NCI-H2029 treated with DMSO at 0.1 percent for 48 hours (cell line): ENCODE data around the gene SMC2.

Experiments used
- DNase-seq: peaks from one replicate; lab custom pipeline; 2025; lab: John Stamatoyannopoulos, UW

The SMC2 gene

DNA sequence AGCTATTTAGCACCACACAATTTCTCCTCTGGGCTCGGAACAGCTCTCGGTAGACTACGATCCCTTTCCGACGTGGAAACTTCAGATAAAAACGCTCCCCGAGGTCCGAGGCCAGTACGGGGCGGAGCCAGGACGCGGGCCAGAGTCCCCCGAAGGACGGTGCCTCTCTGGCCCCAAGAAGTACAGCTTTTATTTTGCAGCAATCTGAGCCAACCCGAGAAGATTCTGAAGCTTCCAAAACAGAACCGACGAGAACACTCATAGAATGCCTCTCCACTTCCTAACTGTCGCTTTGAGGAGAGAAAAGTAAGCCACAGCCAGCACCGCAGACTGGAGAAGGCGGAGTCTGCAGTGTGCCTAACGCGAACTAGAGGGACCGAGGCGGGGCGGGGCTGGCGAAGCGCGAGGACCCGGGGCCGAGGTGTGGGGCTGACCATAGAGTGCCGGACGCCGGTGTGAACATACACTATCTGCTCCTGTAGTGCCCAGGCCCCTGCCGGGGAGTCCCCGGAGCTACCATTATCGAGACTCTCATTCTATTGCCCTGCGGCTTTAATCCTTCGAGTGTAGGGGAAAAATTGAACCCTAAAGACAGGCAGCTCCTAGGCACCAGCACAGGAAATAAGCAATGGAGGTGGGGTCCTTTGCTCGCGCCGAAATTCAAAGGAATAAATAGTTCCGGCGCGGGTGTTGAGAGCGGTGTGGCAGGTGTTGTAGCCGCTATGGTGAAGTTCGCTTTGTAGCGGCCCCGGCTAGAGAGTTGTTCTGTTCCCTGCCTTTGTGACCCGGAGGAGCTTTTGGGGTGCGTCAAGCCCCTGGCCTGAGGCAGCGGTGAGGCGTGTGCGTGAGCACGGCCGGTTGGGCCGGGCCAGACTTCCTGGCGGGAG is at the start of gene SMC2:
SMC2 (plus strand) TSS at position 663 of the 887 bp plus-strand sequence. CDS start 1,076 bp downstream, outside the sequence.
- DNase-seq = peak; percentile 99

DNA sequence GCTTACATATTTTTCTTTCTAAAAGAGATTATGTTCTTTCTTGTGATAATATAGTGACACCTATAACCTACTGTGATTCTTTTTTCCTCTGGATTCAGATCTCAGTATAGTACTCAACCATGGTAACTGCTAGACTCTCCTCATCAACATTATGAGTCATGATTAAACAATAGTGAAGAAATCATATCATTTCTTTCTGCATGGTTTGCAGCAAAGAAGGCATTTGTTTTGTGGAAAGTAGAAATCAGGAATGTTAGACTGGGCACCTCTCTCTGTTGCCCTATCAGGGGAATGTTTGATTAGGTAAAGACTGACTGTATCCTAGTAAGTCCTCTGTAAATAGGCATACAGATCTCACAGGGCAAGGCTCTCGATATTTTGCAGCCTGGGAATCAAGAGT is 25.6 kb upstream of the SMC2 start:
- no peak for DNase-seq

DNA sequence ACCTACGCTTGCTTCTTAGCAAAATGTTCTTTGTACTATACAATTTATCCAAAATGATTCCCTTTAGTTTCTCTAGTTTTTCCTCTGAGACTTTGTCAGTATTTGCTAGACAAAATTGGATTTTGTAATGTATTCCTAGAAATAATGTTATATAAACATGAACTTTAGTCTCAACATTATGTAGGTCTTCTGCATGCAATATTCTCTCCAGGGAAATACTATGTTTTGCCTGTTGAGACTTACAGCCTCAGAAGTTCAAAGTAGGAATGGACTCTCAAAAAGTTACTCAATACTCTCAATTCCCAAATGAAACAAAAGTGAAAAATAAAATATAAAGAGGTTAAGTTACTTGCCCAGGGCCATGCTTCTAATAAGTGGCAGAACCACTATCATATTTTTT is 24.8 kb upstream of the SMC2 start:
- no peak for DNase-seq

DNA sequence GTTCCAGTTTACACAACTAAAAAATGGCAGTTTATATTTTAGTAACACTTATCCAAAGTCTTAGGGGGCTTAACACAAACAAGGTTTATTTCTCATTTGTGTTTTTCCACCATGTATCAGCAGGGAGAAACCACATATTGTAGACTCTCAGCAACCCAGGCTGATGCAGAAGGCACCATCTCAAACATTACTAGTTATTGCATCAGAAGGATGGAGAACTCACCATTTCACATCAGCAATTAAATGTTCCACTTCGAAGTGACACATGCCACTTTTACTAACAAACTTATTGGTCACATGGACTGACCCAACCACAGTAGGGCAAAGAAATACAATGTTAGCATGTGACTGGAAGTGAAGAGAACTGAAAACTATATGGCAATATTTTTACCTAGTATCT is 22.5 kb upstream of the SMC2 start:
- no peak for DNase-seq

DNA sequence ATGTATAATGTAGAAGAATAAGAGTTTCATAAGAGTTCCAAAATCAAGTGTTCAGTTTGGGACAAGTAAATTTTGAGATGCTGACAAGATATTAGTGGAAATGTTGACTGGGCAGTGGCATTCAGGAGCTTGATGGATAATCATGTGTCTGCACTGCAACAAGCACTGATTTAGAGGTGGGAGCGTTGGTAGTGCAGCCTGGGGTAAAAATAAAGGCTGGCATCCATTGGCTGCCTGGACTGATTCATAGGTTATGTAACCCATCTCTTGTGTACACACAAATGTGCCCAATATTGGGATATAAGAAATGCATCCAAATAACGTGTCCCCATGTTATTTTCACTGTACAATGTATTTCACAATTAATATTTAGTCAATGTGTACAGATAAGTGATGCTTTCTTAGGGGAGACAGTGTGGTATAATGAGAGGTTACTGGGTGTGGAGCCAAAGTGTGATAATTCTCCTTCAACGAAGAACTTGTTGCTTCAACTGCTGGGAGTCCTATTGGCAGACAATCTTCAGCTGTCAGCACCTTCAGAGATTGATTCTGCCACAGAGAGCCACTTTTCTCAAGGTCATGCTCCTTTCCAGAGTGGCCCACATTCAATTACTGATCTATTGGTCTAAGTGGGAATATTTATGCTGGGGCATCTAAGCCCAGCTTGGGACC is 20.9 kb upstream of the SMC2 start:
- DNase-seq = no peak

DNA sequence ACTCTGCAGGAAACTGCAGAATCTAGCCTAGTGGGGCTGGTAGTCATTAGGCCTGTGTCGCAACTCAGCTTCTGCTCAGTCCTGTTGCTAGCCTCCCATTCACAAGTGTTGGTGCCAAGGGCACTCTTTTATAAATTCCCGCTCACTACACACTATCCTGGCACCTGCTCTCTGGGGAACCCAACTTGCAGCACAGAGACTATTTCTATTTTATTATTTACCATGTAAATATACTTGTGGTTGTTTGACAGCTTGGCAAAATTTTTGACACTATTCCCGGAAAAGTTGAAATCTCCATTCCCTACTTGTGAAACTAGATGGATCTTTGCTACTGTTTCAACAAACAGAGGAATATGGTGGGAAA is 20.4 kb upstream of the SMC2 start:
- no peak for DNase-seq

DNA sequence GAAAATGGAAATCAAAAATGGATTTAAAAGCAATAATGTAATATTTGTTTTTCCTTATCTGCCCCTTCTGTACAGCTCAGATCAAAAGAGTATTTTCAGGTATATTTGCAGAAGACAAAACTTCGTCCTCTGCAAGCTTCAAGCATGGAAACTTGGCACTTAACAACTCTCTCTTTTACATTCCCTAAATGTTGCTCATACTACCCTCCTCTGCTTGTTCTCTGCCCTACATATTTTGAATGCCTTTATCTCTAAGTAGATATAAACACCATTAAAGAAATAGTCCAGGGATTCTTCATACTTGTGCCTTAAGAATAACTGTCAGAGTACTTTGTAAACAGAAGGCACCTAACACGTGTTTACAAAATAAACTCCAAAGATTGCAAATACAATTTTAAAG is 19.2 kb upstream of the SMC2 start:
- no peak for DNase-seq

DNA sequence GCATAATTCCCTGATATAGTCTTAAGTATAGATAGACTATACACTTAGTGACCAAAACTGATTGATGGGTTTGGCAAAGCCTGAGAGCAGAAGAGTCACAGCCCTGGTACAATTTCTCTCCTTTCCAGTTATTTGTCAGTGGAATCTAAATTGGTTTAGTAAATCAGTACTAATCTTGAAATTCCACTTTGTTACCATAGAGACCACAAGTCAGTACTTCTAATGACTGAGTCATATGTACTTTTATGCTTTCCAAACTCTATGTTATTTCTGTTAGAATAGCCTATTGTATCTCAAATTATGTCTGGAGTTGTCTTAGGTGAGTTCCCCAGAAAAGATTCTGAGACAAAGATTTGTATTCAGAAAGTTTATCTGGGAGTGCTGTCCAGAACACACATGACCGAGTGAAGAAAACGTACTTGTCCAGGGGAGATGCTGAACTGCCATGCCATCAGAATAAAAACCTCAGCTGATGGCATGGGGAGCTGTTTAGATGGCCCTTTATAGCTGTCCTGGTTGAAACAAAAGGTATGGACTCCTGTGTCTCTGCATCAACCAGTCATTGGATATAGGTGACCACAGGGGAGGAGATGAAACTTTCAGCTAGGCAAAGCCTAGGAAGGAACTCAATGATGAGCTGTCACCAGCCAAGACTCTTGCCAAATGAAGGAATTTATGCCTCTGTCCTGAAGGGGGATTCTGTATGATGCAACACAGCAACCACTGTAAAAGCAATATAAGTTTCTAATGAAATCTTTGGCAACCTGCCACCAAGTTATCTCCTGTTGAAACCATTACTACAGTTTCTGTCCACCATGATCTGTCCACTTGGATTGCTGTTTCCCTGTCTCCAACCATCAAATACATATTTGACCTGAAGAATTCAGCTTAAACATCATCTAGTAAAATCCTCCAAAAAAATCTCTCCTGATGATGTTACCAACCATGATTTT is 18.0 kb upstream of the SMC2 start:
- DNase-seq = no peak

DNA sequence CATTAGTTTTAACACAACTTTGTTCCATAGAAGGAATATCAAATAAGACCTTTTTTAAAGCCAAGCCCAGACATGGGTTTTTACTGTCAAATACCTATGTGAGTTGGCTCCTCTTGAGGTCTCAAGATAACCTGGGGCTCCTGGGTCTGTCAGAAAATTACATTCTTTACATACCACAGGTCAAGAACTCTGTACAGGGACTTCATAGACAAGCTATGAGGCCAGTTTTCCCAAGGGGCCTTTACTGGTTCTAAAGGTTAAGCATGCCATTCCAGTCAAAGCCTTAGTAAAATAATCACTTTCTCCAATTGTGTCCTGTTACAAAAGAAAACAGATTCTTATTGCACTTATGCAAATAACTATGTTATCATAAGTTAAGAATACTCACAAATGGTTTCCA is 15.5 kb upstream of the SMC2 start:
- no peak for DNase-seq

DNA sequence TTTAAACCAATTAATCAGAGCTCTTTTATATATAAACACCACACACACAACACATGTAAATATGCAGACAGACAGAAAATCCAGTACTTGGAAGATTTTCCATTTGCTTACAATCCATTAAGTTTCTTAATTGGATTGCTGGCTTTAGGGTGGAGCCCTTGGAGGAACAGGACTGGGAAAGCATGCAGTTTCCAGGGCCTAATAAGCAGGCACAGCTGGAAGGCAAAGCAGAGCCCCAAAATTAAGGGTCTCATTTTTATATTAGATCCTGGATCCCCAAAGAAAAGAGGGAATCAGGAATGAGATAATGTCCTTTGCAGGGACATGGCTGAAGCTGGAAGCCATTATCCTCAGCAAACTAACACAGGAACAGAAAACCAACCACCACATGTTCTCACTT is 13.1 kb upstream of the SMC2 start:
- no peak for DNase-seq

DNA sequence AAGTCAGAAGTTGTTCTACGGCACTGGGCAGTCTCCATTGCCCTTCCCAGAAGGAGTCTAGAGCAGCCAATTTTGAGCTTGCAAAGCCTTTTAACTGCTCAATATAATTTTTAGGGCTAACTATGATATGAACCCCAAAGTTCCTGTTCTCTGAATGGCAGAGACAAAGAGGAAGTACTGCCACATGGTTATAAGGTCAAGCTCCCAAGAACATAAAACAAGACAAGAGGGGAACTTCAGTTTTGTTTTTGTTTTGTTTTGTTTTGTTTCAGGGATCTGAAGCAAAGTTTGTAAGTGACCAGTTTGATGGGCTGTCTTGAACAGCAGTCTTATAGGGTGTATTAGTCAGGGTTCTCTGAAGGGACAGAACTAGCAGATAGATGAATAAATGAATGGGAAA is 11.9 kb upstream of the SMC2 start:
- DNase-seq = no peak

DNA sequence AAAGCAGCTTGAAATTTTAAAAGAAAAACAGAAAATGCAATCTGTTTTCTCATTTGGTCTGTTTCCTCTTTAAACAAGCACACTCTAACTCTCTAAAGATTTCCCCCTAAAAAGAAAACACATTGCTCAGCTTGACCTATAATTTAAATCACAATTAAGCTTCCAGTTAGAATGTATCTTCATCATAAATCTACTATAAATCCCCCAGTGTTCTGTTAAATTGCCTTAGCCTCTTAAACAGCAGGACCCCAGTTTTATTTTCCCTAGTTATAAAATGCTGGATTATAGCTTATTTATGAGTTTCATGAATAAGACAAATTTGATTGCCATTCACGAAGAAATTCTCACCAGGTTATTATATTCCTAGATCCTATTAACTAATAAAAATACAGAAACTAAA is 8.6 kb upstream of the SMC2 start:
- no peak for DNase-seq

DNA sequence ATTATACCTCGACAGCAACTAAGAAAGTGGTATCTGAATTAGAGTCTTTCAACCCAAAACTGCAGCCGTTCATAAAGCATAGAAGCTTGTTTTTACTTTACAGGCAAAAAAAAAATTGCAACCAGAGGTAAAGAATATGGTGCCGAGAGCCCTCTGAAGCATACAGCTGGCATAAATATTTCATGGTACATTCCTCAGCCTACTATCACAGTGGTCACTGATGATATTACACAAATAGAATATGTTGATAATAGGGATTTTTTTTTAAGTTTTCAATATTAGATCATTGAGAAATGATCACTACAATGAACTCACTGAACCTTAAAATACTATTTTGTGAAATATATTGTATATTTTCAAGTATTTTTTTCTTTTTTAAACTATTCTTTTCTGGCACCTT is 6.2 kb upstream of the SMC2 start:
- no peak for DNase-seq

DNA sequence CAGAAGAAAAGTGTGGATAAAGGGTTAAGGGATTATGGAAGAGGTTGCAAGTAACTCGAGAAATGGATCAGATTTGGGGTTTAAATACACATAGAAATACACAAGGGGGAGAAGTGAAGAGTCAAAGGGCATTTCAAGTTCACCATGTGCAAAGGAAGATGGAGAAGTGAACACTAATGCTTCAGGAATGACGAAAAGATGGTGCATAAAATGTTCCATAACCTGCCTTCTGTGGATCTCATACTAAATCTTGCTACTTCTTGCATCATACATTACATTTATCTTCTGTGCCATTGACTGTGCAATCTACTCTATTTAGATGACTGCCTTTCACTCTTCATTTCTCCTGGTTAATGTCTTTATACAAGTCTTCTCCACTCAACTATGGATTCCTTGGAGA is 5.7 kb upstream of the SMC2 start:
- no peak for DNase-seq

DNA sequence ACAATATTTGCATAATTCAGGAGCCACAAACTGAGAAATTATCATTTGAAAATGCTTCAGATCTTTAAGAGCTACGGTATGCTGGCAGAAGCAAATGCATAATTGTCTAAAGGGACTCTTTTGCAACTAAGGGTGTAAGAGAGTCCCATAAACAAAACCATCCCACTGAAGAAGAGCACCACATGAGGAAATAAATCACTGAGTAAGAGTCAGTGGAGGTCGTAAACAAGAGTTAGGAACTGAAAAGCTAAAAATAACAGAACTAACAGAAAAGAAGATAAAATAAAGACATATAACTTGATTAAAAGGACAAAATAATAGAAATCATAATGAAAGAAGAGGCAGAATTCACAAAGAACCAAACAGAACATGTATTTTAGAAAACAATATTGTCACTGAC is 3.5 kb upstream of the SMC2 start:
- DNase-seq = no peak

DNA sequence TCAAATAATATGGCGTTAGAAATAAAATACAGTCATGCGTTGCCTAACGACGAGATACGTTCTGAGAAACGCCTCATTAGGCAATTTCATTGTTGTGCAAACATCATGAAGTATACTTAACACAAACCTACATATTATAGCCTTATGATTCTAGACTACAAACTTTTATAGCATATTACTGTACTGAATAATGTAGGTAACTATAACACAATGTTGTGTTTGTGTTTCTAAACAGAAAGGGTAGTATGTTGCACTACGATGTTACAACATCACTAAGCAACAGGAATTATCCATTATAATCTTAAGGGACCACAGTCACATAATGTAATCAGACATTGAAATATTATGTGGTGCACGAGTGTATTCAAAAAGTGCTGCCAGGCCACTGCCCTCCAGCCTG is 3.0 kb upstream of the SMC2 start:
- peak; percentile 61 for DNase-seq

DNA sequence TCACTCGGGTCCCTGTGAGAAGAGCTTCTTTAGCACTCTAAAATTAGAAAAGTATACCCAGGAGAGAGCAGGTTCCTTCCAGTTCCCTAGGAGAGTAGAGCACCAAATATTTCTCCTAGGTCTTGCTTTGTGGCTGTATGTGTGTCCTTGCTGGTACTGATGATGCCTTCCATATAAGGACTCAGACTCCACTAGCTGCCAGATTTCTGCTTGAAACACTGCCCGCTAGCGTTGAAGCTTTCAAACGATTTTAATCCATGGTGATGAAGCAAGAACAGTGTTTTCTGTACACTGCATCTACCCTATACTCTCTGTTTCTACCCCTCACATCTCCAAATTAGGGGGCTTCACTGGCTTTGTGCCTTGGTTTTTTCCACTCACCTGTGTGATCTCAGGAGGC is 2.4 kb upstream of the SMC2 start:
- DNase-seq = peak; percentile 86

DNA sequence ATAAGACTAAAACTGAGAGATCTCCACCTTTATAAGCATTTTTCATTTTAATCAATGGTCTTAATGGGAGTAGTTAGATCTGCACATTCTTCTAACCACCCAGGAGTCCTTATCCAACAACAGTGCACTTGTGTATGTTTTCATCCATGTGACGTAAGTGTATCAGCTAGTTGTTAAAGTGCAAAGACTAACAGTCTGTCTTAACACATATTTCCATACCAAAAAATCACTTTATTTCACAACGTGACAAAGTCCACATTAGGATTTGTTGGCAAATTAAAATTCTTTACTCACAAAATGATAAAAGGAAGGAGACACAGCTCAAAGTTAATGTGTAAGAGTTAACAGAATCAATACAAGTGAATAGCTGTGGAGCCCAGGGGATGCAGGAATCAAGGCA is 1.9 kb upstream of the SMC2 start:
- no peak for DNase-seq

DNA sequence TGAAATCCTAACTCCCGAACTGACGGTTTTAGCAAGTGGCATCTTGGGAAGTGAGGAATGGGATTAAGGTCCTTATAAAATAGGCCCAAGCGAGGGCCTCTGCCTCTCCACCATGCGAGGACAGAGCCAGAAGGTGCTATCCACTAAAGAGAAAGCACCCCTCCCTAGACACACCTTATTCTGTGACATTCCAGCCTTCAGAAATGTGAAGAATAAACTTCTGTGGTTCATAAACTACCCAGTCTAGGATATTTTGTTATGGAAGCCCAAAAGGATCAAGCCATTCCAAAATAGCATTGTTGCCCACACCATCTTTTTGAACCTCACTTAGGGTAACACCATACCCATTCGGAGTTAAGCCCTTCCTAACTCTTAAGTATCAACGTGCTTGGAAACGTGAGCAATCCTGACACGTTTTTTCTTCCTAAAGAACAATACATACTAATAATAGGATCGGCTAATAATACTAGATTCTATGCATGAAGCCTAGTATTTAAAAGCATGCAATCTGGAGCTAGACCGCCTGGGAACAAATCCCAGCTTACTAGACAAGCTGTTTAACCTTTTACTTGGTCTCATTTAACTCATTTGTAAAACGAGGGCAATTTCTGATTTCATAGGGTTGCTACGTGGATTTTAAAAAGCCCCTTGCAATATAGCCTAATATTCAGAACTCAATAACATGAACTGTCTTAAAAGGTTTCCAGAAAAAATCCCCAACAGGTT is 1.1 kb upstream of the SMC2 start:
- no peak for DNase-seq

DNA sequence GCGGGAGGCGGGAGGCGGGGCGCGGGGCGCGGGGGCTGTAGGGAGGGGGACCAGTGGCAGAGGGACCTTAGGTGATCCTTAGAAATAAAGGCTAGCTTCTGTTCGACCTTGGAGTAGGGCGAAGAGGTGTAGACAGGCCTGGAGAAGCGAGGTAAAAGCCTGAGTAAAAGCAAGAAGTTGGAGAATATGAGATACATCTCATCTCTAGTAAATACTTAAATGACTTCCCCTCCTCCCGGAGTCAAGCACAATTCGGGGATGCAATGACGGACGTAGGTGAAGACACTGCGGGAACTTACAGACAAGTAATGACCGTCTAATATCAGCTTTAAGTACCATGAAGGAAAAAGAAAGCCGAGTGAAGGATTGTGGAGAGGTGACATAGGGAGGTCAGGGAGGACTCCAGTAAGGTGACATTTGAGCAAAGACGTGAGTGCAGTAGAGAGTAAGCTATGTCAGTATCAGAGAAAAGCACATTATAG is 466 bp downstream of the SMC2 start:
- peak; percentile 49 for DNase-seq

DNA sequence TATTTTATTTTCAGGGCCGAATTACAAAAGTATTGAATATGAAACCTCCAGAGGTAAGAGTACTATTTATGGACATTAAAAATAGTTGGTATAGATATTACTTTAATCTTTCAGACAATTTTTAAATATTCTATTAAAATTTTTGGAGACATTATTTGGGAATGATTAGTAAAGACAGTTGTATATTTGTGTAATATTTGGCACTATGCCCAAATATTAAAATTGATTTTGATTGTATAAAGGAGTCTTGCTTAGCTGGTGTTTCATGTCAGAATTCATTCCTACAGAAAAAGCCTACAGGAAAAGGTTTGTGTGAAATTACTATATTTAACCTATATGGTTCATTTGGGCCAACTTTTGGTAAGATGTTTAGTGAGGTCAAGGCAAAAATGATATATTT is 5.5 kb downstream of the SMC2 start:
- DNase-seq = no peak

DNA sequence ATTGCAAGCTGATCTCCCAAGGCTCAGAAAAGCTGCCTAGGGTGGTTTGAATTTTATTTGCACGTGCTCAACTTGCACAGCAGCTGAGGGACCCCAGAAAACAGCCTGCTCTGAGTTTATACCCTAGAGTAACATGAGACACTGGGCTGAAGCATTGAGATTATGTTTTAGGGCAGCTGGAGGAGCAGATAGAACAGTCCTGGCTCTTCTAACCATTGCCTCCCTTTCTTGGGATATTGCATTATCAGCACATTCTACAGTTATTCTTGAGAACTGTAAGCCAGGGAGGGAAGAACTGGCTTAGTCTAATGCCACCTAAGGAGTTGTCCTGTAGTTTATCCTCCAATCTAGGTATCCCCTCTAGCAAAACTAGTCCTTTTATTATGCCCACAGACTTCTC is 10.3 kb downstream of the SMC2 start:
- no peak for DNase-seq
